GM19328 (cell line): ENCODE data around the gene CNGA1.

Experiments used
- ATAC-seq: cut with Tn5 transposase; IDR thresholded peaks from one replicate; pipeline ENCODE4 v1.9.1; 2021; ENCODE audit warnings: mild to moderate bottlenecking, moderate library complexity; ENCODE audit not compliant: unreplicated experiment

Gene CNGA1

DNA sequence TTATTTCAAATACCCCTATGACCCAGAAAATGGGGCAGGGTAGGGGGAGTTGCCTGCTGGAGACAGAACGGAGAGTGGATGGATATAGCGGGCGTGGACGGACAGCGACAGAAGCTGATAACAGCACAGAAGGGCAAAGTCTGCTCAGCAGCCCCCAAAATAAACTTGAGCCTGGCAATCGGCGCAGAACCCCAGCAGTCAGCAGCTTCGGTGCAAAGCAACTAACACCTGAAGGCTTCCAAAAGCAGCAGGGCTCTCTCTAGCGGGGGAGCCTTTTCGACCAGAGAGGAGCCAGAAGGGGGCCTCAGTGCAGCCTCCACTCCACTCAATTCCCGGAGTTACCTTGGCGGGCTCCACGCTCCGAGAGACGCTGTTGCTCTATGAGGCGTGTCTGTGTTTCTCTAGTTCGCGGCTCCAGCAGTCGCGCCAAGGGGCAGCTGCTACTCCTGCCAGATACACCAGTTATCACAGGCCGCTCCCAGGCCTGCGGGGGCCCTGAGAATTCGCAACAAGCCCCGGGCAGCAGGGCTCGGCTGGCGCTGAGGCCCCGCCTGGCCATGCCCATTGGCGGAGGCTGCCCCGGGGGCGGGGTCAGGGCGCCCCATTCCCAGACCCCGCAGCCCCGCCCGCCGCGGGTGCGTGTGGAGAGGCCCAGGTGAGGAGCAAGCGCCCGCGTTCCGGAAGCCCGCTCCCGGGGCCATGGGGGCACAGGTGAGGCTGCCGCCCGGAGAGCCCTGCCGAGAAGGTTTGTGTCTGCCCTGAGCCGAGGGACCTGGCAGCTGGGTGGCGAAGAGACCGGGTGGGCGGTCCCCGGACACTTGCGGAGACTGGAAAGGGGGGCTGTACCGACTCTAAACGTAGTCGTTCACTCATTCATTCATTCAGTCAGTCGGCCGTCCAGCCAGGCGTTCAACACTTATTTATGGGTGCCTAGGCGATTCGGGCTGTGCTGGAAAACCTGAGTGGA is at the start of gene CNGA1, which contains the start of gene NIPAL1:
Gene CNGA1 (minus strand): TSS at position 541 of the 967 bp plus-strand sequence. CDS start 63,992 bp downstream, outside the sequence.
Gene NIPAL1 (plus strand): TSS at position 632 of the 967 bp plus-strand sequence. CDS start 68 bp downstream, at position 700.
- peak; percentile 96 for ATAC-seq

DNA sequence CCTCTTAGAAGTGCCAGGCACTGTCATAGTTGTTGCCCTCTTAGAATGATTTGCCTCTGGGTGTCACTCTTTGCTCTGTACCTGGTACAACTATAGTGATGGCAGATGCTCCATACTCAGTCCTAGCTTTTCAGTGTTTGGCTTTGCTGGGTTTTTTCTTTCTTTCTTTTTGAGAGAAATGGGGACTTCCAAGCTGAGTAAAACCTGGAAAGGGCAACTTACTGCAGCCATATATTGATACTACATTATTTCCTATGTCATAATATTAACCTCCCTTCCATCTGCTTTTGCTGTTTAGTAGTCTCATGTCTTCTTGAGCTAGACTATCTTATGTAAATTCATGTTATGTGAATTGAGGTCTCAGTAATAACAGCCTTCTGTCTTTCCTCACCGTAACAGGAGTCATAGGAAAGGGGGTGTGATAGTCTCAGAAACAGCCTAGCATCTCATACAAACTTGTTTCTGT is 49.1 kb upstream of the CNGA1 start:
- ATAC-seq = peak; percentile 48

DNA sequence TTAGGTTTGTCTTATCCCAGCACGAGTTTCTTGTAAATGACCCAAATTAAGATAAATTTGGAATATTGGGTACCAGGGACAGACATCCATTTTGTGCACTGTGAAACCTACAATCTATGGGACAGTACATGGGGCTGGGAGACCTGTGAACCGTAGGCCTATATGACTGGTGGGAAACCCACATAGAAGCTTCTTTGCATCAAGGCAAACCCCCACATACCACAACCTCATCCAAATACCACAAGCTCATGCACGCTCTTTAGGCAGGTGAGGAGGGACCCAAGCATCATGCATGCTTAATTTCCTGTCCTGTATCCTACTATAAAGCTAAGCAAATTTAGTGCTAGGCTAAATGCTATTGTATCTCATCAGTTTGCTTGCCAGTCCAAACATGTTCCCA is 47.9 kb upstream of the CNGA1 start:
- ATAC-seq = peak; percentile 69

DNA sequence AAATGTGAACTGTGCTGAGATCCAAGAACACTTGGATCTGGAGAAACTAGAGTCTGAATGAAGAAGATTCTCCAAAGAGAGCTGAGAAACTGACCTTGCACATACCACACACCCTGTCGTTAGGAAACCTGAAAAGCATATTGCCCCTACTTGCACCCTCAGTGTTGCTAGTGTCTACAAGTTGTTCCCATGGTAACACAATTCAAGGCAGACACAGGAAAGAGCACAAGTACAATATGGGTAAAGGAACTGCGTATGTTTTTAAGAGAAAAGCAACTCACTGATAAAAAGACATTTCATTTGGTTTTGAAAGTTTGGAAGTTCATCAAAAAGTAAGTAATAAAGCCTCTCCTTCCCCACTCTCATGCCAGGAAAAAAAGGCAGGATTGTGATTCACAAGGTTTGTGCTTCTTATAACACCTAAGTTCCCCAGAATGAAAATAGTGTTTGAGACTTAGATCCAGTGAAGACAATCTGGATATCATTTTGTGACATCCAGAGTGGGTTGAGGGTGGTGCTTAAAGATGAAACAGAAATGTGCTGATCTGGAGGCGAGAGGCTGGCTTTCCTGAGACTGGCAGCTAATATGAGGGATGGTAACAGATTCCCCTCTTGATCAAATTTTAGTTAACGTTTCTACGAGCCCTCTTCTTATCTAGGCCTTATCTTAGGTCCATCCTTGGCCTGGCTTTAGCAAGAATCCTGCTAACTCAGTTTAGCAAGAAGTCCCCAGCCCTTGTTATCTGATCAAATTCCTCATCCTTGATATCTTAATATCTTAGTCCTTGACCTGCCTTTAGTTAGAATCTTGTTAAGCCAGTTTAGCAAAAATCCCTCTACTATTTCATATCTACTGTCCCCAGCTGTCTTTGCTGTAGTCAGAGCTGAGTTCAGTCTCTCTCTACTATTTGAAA is 42.4 kb upstream of the CNGA1 start:
- ATAC-seq = no peak

DNA sequence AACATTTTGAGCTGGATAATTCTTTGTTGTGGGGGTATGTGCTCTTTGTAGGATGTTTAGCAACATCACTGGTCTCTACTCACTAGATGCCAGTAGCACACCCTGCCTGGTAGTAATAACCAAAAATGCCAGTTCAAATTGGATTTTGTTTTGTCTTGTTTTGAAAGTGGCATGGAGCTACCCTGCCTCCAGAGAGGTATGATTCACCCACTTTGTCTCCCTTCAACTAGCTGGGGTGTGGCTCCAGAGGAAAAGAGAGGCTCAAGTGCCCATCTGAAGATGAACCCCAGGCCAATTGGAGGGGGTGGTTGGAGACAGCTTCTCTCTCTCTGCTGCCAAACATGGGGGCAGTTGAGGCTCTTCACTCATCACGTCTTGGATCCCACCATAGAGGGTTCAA is 34.6 kb upstream of the CNGA1 start:
- ATAC-seq = no peak

DNA sequence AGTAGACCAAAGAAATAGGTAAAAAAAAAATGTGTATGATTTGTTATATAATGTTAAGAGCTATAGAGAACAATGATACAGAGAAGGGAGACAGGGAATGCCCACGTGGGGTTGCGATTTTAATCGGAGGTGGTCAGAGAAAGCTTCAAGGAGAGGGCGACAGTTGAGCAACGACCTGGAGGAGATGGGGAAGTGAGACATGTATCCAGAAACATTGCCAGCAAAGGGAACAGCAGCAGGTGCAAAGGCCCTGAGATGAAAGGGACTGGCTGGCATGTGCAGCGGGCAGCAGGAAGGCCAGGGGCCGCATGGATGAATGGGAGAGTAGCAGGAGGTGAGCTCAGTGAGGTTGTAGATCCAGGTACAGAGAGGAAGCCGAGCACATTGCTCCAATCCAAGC is 33.0 kb upstream of the CNGA1 start:
- ATAC-seq = no peak

DNA sequence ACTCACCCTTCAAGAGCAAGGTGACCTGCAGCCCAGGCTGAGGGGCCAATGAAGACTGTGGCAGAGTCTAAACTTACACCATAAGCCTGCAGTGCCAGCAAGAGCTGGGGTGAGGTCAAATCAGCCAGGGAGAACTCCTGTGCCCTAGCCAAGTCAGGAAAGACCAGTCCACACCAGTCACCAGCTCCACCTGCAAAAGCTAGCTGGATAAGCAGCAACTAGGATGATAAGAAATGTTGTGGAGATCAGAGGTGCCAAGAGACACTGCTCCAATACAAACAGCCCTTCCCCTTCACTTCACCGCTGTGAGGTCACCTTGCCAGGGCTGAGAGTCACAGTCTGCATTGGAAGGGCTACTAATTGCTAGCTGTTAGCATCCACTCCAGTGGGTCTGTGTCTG is 31.4 kb upstream of the CNGA1 start:
- ATAC-seq = no peak

DNA sequence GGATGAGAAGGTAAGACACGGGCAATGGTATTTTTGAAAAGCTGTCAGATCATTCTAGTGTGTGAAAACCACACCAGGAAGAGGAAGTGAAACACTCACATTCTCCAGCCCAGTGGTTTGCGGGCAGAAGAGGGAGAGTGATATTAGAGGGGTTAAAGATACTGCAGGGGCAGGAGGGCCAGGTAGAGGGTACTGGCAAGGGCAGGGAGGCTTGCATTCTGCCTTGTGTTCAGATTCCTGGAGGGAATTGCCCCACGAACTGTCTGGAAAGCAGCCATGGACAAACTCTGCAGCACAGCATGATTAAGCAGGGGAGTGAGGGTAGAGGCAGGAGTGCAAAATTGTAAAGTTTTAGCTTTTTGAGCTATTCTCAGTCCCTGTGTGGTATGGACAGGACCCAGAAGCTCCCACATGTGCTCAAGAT is 31.0 kb upstream of the CNGA1 start:
- peak; percentile 97 for ATAC-seq

DNA sequence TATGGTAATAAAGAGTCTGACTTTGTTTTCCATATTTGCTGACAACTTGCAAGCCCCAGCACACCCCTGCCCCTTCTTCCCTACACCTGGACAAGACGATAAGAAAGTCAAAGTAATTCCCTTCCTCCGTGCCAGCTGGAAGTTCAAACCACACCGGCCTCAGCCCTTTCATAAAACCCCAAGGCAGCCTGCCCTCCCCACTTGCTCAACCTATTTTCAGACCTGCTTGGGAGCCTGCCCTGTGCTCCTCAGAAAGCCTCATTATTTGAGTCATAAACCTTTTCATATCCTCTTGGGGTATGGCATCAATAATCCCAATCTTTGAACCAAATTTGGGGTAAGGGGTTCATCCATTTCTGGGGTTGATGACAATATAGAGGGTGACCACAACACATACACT is 29.6 kb upstream of the CNGA1 start:
- no peak for ATAC-seq

DNA sequence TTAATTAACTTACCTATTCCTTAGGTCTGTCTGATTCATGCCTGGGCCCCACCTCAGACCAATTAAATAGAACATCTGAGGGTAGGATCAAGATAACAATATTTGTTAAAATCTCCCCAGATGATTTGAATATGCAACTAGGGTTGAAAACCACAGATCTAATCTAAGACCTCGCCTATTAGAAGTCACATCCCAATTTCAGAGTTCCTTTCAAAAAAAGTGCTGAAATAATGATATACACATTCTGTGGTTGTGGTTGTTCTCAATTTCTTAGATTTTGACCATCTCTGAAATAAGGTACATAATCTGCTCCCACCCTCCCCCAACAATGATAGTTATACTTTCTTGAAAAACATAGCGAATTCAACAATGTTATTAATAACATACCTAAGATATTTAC is 27.8 kb upstream of the CNGA1 start:
- ATAC-seq = no peak

DNA sequence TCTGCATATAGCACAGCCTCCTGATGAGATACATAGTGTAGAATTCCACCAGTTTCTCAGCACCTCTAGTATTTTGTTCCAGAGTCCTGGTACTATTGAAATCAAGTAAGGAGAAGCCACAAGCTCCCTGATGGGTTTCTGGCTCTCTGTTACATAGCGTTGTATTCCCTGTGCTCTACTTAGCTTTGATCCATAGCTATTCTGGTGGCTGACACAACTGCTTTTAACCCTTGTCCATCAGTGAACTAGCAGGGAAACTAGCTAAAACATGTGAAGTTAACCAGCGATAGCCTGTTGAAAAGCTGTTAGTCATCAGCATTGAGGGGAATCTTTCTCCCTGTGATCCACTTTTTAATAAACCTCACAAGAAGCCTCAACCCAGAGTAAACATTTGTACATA is 27.0 kb upstream of the CNGA1 start:
- ATAC-seq = no peak

DNA sequence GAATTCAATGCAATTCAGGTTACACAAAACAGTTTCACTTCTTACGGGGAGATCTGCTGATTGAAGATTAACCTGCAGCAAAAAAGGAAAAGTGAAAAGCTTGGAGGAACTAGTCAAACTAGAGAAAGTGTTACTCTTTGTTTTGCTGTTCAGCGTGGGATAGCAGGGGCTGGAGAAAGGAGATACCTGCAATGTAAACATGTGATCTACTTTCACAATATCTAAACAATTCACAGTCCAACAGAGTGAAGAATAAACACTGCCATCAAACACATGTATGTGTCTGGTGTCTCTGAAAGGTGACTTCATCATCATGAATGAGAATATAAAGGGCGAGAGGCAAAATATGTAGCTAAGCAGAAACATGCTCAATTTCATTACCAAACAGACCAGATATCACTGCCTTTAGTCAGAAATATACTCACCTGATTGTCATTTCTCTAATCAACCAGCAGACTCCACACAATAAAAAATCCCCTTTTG is 26.5 kb upstream of the CNGA1 start:
- no peak for ATAC-seq

DNA sequence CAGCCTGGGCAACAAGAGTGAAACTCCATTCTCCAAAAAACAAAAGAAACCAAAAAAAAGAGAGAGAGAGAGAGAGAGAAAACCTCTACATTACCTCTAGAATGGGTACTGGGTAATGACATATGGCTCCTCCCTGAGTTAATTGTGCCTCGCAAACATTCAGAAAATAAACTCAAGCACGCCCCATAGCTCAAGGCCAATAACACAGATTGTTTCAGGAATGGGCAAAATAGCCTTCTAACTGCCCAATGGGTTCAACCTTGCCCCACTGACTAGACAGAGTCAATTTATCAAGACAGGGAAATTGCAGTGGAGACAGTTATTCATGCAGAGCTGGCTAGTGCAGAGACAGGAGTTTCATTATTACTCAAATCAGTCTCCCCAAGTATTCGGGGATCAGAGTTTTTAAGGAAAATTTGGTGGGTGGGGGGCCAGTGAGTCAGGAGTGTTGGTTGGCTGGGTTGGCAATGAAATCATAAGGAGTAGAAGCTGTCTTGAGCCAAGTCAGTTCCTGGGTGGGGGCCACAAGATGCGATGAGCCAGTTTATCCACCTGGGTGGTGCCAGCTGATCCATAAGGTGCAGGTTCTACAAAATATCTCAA is 25.2 kb upstream of the CNGA1 start:
- no peak for ATAC-seq

DNA sequence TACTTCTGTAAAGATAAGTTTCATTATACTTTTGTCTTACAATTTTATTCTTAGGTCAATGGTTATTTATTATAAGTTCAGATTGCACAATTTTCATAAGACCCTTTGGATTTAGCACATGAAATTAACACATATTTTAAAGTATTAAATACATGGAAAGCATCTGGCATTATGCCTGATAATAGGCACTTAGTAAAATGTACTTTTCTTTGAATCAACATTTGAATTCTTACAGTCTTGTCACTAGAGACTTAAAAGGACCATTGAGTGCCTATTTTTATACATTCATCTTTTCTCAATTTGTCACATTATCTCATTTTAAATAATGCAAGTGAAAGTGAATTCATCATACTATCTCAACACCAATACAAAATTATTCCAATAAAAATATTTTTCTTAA is 23.1 kb upstream of the CNGA1 start:
- no peak for ATAC-seq

DNA sequence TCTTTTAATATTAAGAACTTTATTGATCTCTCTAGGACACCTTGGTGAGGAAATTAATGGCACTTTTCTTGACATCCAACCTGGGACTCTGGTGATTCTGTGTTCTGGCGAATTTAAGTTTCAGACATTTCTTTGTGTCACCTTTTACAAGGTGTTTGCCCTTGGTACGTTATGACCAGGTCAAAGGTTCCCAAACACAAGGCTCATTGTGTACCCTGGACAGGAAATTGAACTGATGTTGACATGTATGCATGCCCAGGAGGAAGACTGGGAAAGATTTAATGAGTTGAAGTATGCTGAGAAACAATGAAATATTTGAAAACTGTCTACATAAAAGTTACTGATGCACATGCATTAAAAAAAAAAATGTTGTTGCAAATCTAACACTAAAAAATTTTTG is 22.2 kb upstream of the CNGA1 start:
- ATAC-seq = no peak

DNA sequence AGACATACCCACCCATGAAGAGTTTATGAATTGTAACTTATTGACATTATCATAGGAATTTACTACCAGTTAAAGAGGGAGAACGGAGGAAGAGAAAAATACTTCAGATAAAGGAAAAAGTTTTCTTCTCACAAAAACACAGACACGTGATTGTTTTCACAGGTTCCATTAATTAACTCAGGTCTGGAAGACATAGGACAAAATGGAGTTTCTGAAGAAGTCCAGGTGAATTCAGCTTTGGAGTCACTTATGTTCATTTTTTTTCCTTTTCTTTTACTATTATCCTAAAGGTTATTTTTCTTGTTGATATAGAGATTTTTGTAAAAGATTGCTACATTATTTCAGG is 20.6 kb upstream of the CNGA1 start:
- no peak for ATAC-seq

DNA sequence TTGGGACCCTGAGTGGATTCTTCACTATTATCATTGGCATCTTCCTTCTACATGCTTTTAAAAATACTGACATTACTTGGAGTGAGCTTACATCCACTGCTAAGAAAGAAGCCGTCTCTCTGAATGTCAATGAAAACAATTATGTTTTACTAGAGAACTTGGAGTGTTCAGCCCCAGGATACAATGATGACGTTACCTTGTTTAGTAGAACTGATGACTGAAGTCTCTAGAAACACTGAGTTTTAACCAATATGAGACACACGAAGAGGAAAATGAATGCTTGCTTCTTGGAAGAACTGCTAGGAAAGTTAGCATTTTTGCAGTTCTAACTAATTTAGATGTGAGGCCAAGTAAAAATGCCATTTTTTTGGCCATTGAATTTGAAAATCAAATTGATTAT is 19.5 kb upstream of the CNGA1 start:
- no peak for ATAC-seq

DNA sequence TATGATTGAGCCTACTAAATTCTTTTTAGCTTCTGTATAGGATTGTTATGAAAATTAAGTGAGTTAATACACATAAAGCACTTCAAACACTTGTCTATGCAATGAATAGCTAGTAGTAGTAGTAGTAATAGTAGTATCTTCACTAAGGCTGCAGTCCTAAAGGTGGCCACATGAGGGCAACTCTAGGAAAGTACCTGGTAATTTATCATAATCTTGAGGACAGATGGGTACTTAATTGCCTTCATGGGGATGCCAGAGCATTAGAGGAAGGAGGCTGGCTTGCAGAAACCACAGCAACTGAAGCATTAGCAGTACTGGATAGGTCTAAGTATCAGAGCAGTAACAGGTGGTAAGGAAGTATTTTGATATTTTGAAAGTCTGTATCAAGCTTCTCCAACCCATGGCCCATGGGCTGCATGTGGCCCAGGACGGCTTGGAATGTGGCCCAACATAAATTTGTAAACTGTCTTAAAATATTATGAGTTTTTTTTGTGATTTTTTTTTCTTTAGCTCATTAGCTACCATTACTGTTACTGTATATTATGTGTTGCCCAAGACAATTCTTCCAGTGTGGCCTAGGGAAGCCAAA is 17.4 kb upstream of the CNGA1 start:
- no peak for ATAC-seq

DNA sequence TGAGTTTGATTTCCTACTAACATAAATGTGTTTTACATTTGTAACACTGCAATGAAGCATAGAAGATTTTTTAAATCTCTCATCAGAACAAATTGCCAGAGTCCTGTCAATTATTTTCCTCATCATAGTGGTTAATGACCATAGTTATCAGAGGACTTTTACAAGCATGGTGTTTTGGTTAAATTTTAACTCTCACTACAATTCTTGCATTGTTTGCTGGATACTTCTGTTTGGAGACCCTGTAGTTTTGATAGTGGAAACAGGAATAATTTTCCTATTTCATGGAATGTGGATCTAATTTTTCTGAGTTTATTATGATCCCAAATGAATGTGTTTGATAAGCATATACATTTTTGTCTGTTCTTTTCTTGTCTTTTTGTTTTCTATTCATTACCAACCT is 16.9 kb upstream of the CNGA1 start:
- no peak for ATAC-seq

DNA sequence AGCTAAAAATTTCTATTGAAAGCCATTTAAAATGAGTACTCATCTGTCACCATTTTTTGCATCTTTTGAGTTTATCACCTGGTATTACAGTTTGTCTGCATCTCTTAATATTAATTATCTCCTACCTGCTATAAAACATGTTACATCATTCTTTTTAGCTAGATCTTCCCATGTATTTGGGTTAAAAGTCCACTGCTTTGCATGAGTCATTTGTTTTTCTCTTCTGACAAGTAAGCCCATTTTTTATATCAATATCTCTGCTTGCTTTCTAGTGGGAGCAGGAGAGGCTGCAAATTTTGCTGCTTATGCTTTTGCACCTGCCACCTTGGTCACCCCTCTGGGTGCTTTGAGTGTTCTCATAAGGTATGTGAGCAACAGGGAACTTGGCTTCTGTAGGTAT is 16.2 kb upstream of the CNGA1 start:
- ATAC-seq = no peak
